ENCODE measurements around the gene SDCCAG8. TPM values are rescaled to one million over a fixed set of nuclear protein-coding genes. Genes with fewer than 3 reads are reported as not detected.

SDCCAG8 gene
- total RNA-seq, 1 donor from 2014 or later: 24.5 TPM

- Mint-ChIP-seq H3K36me3 (ENCODE audit: low read depth, unreplicated experiment) (peaks cover 11% of the 10 kb centered on the region), H3K27me3 (ENCODE audit: low read depth, unreplicated experiment) (no peaks in the 10 kb centered on the region), H3K4me3 (ENCODE audit: unreplicated experiment) (no peak overlapping the region), H3K27ac (ENCODE audit: unreplicated experiment) (peak overlapping the region; percentile 81), H3K4me1 (ENCODE audit: low read depth, unreplicated experiment) (peaks cover 45% of the 10 kb centered on the region), H3K9me3 (ENCODE audit: unreplicated experiment) (peaks cover 2% of the 10 kb centered on the region)
- no peaks in the 10 kb centered on the region for H3K27me3 ChIP-seq (ENCODE audit: insufficient read depth, low read length)
- no peak overlapping the region for H3K4me3 ChIP-seq (ENCODE audit: insufficient read depth, low read depth, low read length)
- peaks cover 39% of the 10 kb centered on the region for H3K79me2 ChIP-seq (ENCODE audit: insufficient read depth, low read length)
- H3K4me2 ChIP-seq (ENCODE audit: low read length): peak overlapping the region; percentile 52
- H3K36me3 ChIP-seq (ENCODE audit: insufficient read depth, low read length): peaks cover 6% of the 10 kb centered on the region
- H2AFZ ChIP-seq (ENCODE audit: low read depth, low read length): no peak overlapping the region
- TF ChIP-seq, protein P1, sequence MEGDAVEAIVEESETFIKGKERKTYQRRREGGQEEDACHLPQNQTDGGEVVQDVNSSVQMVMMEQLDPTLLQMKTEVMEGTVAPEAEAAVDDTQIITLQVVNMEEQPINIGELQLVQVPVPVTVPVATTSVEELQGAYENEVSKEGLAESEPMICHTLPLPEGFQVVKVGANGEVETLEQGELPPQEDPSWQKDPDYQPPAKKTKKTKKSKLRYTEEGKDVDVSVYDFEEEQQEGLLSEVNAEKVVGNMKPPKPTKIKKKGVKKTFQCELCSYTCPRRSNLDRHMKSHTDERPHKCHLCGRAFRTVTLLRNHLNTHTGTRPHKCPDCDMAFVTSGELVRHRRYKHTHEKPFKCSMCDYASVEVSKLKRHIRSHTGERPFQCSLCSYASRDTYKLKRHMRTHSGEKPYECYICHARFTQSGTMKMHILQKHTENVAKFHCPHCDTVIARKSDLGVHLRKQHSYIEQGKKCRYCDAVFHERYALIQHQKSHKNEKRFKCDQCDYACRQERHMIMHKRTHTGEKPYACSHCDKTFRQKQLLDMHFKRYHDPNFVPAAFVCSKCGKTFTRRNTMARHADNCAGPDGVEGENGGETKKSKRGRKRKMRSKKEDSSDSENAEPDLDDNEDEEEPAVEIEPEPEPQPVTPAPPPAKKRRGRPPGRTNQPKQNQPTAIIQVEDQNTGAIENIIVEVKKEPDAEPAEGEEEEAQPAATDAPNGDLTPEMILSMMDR (IDR thresholded peaks at IDR 0.05; ENCODE audit: insufficient read depth, low read depth, low read length): no peak
- TF ChIP-seq EZH2 (IDR thresholded peaks at IDR 0.05; ENCODE audit: insufficient read depth, low read length): no peak
- DNase-seq (ENCODE audit: low read depth): peak; percentile 67
- peak overlapping the region; percentile 80 for H3K27ac ChIP-seq (ENCODE audit: low read depth, low read length)
- FAIRE-seq: peak; percentile 29
- H4K20me1 ChIP-seq (ENCODE audit: insufficient read depth, low read length): no peaks in the 10 kb centered on the region
- peak overlapping the region; percentile 56 for H3K9ac ChIP-seq (ENCODE audit: low read length)
- peaks cover 32% of the 10 kb centered on the region for H3K4me1 ChIP-seq (ENCODE audit: insufficient read depth, low read length)
- no peaks in the 10 kb centered on the region for H3K9me3 ChIP-seq (ENCODE audit: insufficient read depth, low read depth, low read length)
Measured at GRCh38 chr1:243286409-243287122, 30.7 kb downstream of the SDCCAG8 start.

GRCh38 chr1:243287123-243287460, 31.3 kb downstream of the SDCCAG8 start:
- FAIRE-seq (peak; percentile 75), DNase-seq (ENCODE audit: low read depth) (peak; percentile 70)
- Histone ChIP-seq H3K9me3 (ENCODE audit: insufficient read depth, low read depth, low read length) (no peaks in the 10 kb centered on the region), H3K4me2 (ENCODE audit: low read length) (peak overlapping the region; percentile 52), H2AFZ (ENCODE audit: low read depth, low read length) (no peak overlapping the region), H3K27ac (ENCODE audit: low read depth, low read length) (peak overlapping the region; percentile 80), H3K36me3 (ENCODE audit: insufficient read depth, low read length) (peaks cover 8% of the 10 kb centered on the region), H3K4me1 (ENCODE audit: insufficient read depth, low read length) (peaks cover 34% of the 10 kb centered on the region), H4K20me1 (ENCODE audit: insufficient read depth, low read length) (no peaks in the 10 kb centered on the region), H3K9ac (ENCODE audit: low read length) (peak overlapping the region; percentile 56), H3K79me2 (ENCODE audit: insufficient read depth, low read length) (peaks cover 40% of the 10 kb centered on the region), H3K4me3 (ENCODE audit: insufficient read depth, low read depth, low read length) (no peak overlapping the region), H3K27me3 (ENCODE audit: insufficient read depth, low read length) (no peaks in the 10 kb centered on the region)
- Mint-ChIP-seq H3K4me1 (ENCODE audit: low read depth, unreplicated experiment) (peaks cover 50% of the 10 kb centered on the region), H3K36me3 (ENCODE audit: low read depth, unreplicated experiment) (peaks cover 11% of the 10 kb centered on the region), H3K27me3 (ENCODE audit: low read depth, unreplicated experiment) (no peaks in the 10 kb centered on the region), H3K4me3 (ENCODE audit: unreplicated experiment) (no peak overlapping the region), H3K27ac (ENCODE audit: unreplicated experiment) (peak overlapping the region; percentile 81), H3K9me3 (ENCODE audit: unreplicated experiment) (peaks cover 2% of the 10 kb centered on the region)
- TF ChIP-seq EZH2 (IDR thresholded peaks at IDR 0.05; ENCODE audit: insufficient read depth, low read length): no peak
- TF ChIP-seq, protein P1 (IDR thresholded peaks at IDR 0.05; ENCODE audit: insufficient read depth, low read depth, low read length): no peak

DNA sequence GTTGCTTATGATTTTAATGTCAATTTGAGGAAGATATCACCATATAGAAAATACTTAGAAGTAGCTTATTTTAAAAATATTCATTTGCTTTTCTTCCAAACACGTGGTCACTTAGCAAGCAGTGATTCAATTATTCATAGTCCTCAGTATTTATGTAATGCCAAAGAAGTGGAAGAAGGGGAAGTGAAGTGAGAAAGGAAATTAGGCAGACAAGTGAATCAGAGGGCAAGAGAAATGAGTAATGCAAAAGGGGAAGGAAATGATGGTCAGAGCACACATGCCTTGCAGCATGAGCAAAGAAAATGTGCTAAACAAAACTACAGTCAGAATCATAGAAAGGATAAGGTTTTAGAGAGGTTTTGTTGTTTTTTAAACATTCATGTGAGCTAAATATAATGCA, 31.8 kb downstream of the SDCCAG8 start:
- Histone ChIP-seq H3K4me1 (ENCODE audit: insufficient read depth, low read length) (peaks cover 34% of the 10 kb centered on the region), H2AFZ (ENCODE audit: low read depth, low read length) (no peak overlapping the region), H3K79me2 (ENCODE audit: insufficient read depth, low read length) (peaks cover 45% of the 10 kb centered on the region), H3K27ac (ENCODE audit: low read depth, low read length) (peak overlapping the region; percentile 80), H3K4me3 (ENCODE audit: insufficient read depth, low read depth, low read length) (no peak overlapping the region), H3K9ac (ENCODE audit: low read length) (peak overlapping the region; percentile 56), H3K4me2 (ENCODE audit: low read length) (peak overlapping the region; percentile 52), H3K36me3 (ENCODE audit: insufficient read depth, low read length) (peaks cover 8% of the 10 kb centered on the region), H3K27me3 (ENCODE audit: insufficient read depth, low read length) (no peaks in the 10 kb centered on the region), H3K9me3 (ENCODE audit: insufficient read depth, low read depth, low read length) (no peaks in the 10 kb centered on the region), H4K20me1 (ENCODE audit: insufficient read depth, low read length) (no peaks in the 10 kb centered on the region)
- Mint-ChIP-seq H3K27ac (ENCODE audit: unreplicated experiment) (peak overlapping the region; percentile 81), H3K9me3 (ENCODE audit: unreplicated experiment) (peaks cover 2% of the 10 kb centered on the region), H3K4me1 (ENCODE audit: low read depth, unreplicated experiment) (peaks cover 52% of the 10 kb centered on the region), H3K36me3 (ENCODE audit: low read depth, unreplicated experiment) (peaks cover 11% of the 10 kb centered on the region), H3K4me3 (ENCODE audit: unreplicated experiment) (peak overlapping the region; percentile 34), H3K27me3 (ENCODE audit: low read depth, unreplicated experiment) (no peaks in the 10 kb centered on the region)
- DNase-seq (ENCODE audit: low read depth) (peak; percentile 96), FAIRE-seq (peak; percentile 90)
- TF ChIP-seq, protein P1 (IDR thresholded peaks at IDR 0.05; ENCODE audit: insufficient read depth, low read depth, low read length): no peak
- TF ChIP-seq EZH2 (IDR thresholded peaks at IDR 0.05; ENCODE audit: insufficient read depth, low read length): no peak

All from astrocyte (in vitro differentiated cells and primary cell).